Endothelial cell (in vitro differentiated cells): Measurements from ENCODE around the gene SCAMP1. TPM values are rescaled to one million over a fixed set of nuclear protein-coding genes. Genes with fewer than 3 reads are reported as not detected.
A peak's percentile ranks its signal among the peaks of the same experiment; 100 is the strongest.

Experiments used
- DNase-seq: peaks from one replicate; pipeline ENCODE4 v3.0.0; 2021; ENCODE audit warnings: low spot score
- H3K27ac Mint-ChIP-seq: one replicate; pipeline ENCODE4 v1.8.0; 2021; ENCODE audit warnings: mixed read lengths, inconsistent platforms; ENCODE audit not compliant: unreplicated experiment
- H3K27me3 Mint-ChIP-seq: one replicate; pipeline ENCODE4 v1.8.0; 2021; ENCODE audit warnings: mild to moderate bottlenecking, moderate library complexity, mixed read lengths, inconsistent platforms; ENCODE audit not compliant: unreplicated experiment
- H3K36me3 Mint-ChIP-seq: one replicate; pipeline ENCODE4 v1.8.0; 2021; ENCODE audit warnings: mild to moderate bottlenecking, low read depth, mixed read lengths, inconsistent platforms; ENCODE audit not compliant: unreplicated experiment
- H3K4me1 Mint-ChIP-seq: one replicate; pipeline ENCODE4 v1.8.0; 2021; ENCODE audit warnings: mild to moderate bottlenecking, mixed read lengths, inconsistent platforms; ENCODE audit not compliant: unreplicated experiment
- H3K4me3 Mint-ChIP-seq: one replicate; pipeline ENCODE4 v1.8.0; 2021; ENCODE audit warnings: mild to moderate bottlenecking, mixed read lengths, inconsistent platforms; ENCODE audit not compliant: unreplicated experiment
- H3K9me3 Mint-ChIP-seq: one replicate; pipeline ENCODE4 v1.8.0; 2021; ENCODE audit warnings: mixed read lengths, inconsistent platforms; ENCODE audit not compliant: unreplicated experiment
- CTCF ChIP-seq: fragments of 200-600 bp; sonication (generic); IDR thresholded peaks from one replicate; pipeline ENCODE4 v1.5.0; 2021; ENCODE audit warnings: antibody characterized with exemption; ENCODE audit not compliant: unreplicated experiment
- total RNA-seq: library from RNA; stranded (reverse); fragmentation: NEBNext Ultra II Directional; extraction: Animal tissue kit (Norgen Biotek cat#: 25700); gene quantifications from one replicate; pipeline ENCODE4 v1.2.1, GENCODE V29; 2021; ENCODE audit not compliant: unreplicated experiment

Gene SCAMP1
- total RNA-seq, 1 donor from 2014 or later, result 30.6 TPM

GRCh38 chr5:78521455-78521854 is 161.0 kb downstream of the SCAMP1 start:
- Mint-ChIP-seq H3K36me3 (peaks cover 10% of the 10 kb centered on the region), H3K27ac (no peak overlapping the region), H3K4me3 (no peak overlapping the region), H3K27me3 (peaks cover 8% of the 10 kb centered on the region), H3K9me3 (no peaks in the 10 kb centered on the region), H3K4me1 (peaks cover 76% of the 10 kb centered on the region)
- no peak for DNase-seq
- no peak for TF ChIP-seq CTCF

- no peak for TF ChIP-seq CTCF
- H3K9me3 Mint-ChIP-seq, result no peaks in the 10 kb centered on the region
- H3K27me3 Mint-ChIP-seq, result peaks cover 12% of the 10 kb centered on the region
- H3K4me3 Mint-ChIP-seq, result peak overlapping the region; percentile 24
- peak overlapping the region; percentile 92 for H3K27ac Mint-ChIP-seq
- H3K36me3 Mint-ChIP-seq, result peaks cover 10% of the 10 kb centered on the region
- peaks cover 87% of the 10 kb centered on the region for H3K4me1 Mint-ChIP-seq
- DNase-seq, result no peak
Measured at GRCh38 chr5:78522476-78523260, 162.3 kb downstream of the SCAMP1 start.

GRCh38 chr5:78523314-78524193 is 163.1 kb downstream of the SCAMP1 start:
- DNase-seq, result no peak
- Mint-ChIP-seq H3K27me3 (peaks cover 12% of the 10 kb centered on the region), H3K27ac (peak overlapping the region; percentile 92), H3K4me1 (peaks cover 91% of the 10 kb centered on the region), H3K4me3 (peak overlapping the region; percentile 24), H3K36me3 (peaks cover 12% of the 10 kb centered on the region), H3K9me3 (no peaks in the 10 kb centered on the region)
- TF ChIP-seq CTCF, result no peak

- no peak for DNase-seq
Measured at GRCh38 chr5:78526049-78526525, 165.7 kb downstream of the SCAMP1 start.

More at GRCh38 chr5:78526049-78526525, 165.7 kb downstream of the SCAMP1 start:
- peaks cover 10% of the 10 kb centered on the region for H3K27me3 Mint-ChIP-seq
- H3K27ac Mint-ChIP-seq, result peak overlapping the region; percentile 92
- peaks cover 13% of the 10 kb centered on the region for H3K36me3 Mint-ChIP-seq
- peak overlapping the region; percentile 19 for H3K4me3 Mint-ChIP-seq
- H3K9me3 Mint-ChIP-seq, result no peaks in the 10 kb centered on the region
- no peak for TF ChIP-seq CTCF
- H3K4me1 Mint-ChIP-seq, result peaks cover 72% of the 10 kb centered on the region
